Activated naive CD4-positive, alpha-beta T cell (primary cell): ENCODE results near the gene MT3.
"Not testable (repeated sequence)": the region's sequence is repeated elsewhere in the genome, so short reads cannot be mapped to it uniquely, and the experiment has no call there.

Source experiments
- DNase-seq, 4 experiments: peaks; one replicate each; lab custom pipeline; 2025; lab: John Stamatoyannopoulos, UW

The MT3 gene

DNA sequence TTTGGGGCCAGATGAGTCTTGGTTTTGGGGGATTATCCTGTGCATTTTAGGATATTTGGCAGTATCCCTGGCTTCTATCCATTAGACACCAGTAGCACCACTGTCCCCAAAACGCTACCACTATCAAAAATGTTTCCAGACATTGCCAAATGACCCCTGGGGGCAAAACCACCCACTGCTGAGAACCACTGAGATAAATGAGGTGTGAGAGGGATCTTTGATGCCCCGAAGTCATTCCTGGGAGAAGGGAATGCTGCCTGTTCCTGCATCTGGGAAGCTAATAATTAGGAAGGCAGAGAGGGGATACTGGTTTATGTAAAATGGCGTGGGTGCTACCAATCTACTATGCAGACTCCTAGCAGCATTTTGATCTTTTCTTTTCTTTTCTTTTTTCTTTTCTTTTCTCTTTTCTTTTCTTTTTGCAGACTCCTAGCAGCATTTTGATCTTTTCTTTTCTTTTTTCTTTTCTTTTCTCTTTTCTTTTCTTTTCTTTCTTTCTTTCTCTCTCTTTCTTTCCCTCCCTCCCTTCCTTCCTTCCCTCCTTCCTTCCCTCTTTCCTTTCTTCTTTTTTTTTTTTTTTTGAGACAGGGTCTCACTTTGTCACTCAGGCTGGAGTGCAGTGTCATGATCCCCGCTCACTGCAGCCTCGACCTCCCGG is 8.8 kb upstream of the MT3 start:
- DNase-seq = no peak

DNA sequence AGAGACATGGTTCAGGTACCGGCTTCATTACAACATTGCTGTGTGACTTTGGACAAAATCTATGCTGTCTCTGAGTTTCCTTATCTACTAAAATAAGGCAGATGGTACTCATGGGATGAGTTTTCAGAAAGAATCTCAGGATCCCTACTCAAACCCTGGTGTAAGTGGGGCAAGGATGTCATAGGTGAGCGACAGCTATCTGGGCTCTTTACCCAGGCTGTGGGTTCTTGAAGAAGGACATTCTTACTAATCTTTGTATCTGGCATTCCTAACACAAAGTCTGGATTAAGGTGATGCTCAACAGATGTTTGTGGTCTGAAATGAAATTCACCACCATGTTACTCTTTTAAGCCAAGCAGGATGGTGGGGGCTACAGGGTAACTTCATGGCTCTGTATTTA is 6.4 kb upstream of the MT3 start:
- not testable (repeated sequence) for DNase-seq

DNA sequence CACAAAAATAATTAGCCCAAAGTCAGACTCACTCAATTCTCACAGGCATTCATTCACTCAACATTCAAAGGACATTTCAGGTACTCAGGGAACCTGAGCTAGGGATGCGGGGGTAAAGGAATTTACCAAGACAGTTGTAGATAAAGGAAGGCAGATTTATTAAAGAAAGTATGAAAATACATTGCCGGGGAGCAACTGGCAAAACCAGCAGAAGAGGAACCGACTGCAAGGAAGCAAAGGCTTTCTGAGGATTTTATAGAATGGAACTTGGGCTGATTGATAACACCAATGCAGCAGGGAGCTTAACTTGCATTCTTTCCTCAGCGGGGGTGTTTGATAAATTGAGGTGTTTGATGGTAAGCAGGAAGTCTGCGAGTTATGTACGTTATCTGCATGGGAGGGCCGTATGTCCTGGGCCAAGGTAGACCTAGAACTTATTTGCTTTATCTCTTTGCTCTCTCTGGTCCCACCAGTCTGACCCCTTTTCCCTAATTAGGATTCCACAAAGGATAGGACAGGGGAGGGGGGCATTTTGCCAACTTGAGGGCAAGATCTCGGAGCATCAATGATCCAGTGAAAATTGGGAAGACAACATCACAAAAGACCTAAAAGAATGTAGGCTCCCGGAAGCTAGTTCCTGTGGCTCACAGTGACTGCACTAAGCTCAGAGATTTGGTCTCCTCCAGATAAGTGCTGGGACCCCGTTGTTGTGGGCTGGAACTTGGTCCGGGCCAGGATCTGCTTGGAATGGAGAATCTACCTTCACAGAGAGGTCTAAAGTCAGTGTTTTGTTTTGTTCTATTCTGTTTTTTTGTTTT is 5.8 kb upstream of the MT3 start:
- no peak for DNase-seq

DNA sequence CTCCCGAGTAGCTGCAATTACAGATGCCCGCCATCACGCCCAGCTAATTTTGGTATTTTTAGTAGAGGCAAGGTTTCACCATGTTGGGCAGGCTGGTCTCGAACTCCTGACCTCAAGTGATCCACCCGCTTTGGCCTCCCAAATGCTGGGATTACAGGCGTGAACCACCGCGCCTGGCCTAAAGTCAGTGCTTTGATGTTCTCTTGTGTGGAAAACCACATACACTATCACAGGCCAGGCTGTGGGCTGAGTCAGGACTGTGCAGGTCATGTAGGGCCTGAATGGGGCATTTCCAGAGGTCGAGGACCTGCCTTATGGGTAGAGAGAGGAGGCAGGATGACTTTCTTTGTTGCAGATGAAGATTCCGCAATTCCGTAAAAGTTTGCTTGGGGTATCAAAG is 5.1 kb upstream of the MT3 start:
- no peak for DNase-seq

DNA sequence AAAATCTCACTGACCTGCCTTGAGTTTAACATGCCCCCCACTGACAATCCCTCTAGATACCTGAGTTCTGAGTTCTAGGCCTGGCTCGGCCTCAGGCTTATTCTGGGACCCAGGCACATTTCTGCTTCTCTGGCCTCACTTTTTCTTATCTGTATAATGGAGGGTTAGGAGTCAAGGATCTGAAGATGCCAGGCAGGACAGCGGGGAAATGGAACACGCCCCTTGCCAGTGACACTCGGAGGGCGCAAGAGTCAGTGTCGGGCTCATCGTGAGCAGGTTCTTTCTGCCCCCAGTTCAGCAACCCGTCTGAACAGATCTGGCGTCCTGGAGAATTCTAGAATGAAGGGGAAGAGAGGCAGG is 567 bp upstream of the MT3 start:
- no peak for DNase-seq

DNA sequence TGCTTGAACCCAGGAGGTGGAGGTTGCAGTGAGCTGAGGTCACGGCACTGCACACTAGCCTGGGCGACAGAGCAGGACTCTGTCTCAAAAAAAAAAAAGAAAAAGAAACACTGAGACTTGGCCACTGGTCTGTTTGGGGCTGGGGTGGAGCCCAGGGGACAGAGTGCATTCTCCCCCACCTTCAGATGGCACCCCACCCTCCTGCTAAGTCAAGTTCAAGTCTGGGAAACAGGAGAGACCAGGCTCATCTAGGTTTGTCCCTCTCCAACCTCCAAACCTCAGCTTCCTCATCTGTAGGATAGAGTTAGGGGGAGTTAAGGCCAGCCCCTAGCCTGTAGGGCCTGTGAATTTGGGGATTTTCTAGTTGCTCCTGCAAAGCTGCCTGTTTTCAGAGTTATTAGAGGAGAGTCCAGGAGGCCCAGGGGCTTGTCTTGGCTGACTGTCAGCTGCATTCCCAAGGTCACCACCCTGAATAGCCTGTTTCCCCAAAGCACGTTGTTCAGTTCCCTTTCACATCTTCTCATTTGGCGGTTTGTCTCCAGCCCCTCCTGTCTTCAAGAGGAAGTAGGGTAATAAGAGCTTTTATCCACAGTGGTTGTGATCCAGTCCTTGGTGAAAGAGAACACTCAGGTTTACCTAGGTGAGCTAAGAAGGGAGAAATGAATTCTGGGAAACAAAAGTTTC is 2.2 kb downstream of the MT3 start:
- no peak for DNase-seq

DNA sequence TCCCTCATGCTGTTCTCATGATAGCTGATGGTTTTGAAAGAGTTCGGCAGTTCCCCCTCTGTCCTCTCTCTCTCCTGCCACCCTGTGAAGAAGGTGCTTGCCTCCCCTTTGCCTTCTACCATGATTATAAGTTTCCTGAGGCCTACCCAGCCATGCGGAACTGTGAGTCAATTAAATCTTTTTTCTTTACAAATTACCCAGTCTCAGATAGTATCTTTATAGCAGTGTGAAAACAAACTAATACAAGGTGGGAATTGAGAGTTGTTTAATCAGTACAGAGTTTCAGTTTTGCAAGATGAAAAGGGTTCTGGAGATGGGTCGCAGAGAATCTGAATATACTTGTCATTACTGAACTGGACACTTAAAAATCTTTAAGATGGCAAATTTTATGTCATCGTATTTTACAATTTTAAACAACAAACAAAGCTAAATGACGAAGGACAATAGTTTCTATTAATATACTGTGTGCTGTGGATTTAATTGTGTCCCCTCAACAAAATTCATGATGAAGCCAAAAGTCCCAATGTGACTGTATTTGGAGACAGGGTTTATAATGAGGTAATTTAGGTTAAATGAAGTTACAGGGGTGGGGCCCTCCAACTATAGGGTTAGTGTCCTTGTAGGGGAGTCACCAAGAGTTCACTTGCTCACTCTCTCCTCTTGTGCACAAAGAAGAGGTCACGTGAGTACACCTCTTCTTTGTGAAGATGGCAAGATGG is 4.4 kb downstream of the MT3 start:
- no peak for DNase-seq

DNA sequence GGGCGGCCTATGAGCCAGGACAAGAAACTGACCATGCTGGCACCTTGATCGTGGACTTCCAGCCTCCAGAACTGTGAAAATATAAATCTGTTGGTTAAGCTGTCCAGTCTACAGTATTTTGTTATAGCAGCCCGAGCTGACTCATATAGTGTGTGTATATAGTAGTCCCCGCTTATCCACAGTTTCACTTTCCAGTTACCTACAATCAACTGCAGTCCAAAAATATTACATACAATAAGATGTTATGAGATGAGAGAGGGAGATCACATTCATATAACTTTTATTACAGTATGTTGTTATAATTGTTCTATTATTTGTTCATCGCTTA is 4.9 kb downstream of the MT3 start:
- no peak for DNase-seq

DNA sequence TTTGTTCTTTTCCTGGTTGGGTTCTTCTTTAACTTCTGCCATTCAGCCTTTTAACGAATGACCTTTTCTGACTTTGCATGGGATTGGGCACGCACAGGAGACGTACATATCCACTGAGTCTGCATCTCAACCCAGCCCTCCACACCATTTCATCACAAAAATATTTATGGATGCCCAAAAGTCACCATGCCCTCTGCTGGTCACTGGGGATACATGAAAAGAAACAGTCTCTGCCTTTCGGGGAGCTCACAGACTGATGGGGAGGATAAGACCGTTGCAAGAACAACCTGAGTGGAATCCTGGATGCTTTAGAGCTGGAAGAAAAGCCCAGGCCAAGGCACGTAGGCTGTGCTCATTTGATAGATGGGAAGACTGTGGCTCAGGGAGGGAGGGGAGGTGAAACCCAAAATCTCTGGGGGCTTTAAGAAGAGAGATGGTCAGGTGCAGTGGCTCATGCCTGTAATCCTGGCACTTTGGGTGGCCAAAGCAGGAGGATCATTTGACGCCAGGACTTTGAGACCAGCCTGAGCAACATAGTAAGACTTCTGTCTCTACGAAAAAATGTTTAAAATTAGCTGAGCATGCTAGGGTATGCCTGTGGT is 11.2 kb downstream of the MT3 start:
- DNase-seq = no peak

DNA sequence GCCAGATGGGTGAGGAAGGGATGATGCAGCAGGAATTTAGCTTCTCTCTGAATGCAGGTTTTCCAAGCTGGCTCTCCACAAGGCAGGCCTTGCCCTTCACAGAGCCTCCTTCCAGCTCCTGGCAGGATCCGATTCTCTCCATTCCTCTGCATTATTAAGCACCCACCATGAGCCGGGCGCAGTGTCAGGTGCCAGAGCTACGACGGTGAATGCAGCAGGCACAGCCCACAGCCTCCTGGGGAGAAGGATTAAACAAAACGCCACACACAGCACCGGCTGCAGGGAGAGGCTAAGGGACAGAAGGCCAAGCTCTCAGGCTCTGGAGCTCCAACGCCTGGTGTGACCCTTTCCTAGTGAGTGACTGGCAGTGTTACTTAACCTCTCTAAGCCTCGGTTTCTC is 12.0 kb downstream of the MT3 start:
- DNase-seq = no peak

DNA sequence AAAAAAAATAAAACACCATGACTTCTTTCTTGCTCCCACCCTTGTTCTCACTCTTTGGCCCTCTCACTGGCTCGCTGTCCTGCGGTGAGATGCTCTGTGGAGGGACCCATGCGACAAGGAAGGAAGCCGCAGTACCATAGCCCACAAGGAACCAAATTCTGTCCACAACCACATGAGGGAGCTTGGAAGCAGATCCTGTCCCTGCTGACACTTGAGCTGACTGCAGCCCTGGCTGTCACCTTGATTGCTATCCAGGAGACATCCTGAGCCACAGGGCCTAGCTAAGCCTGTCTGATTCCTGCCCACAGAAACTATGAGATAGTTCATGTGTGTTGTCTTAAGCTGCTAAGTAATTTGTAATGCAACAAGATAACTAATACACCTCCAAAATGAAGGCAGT is 14.3 kb downstream of the MT3 start:
- DNase-seq = no peak

DNA sequence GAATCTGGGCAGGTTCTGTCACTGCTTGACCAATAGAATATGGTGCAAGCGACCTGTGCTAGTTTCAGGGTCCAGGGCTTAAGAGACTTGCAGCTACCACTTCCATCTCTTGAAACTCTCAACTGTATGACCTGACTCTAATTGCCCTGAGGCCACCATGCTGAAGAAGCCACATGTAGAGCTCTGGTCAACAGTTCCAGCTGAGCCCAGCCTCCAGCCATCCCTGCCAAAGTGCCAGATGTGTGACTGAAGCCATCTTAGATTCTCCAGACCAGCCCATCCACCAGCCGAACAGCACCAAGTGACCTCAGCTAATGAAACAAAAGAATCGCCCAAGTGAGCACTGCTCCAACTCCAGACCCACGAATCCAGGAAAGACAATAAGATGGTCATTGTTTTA is 15.6 kb downstream of the MT3 start:
- no peak for DNase-seq

DNA sequence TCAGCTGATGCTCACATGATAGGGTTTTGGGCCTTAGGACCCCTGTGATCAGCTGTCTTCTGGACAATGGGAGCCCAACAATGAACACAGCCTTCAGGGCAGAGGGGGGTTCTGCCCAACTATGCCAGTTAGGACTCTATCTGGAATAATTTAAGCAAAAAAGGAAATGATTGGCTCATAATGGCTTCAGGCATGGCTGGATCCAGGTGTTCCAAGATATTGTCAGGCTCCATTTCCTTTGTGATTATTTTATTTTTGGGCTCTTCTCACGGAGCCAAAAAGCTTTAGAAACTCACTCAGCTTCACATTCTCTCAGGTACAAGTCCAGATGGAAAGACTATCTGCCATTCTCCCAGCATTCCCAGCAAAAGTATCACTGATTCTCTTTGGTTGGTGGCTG is 16.1 kb downstream of the MT3 start:
- DNase-seq = no peak

DNA sequence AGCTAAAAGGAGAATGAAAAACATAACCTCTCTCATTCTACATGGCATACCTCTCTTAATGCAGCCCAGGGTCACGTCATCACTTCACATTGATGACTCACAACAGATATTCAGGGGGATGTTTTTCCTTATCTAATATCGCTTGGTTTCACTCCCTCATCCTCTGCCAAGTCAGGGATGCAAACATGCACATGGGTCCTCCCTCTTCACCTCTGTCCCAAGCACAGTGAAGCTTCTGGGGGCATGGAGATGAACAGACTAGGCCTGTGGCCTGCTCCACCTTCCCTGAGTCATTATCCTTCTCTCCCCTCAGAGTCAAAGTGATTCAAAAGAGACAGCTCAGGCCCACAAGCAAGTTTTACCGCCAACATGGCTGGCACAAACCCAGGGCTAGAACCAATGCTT is 16.7 kb downstream of the MT3 start:
- no peak for DNase-seq

DNA sequence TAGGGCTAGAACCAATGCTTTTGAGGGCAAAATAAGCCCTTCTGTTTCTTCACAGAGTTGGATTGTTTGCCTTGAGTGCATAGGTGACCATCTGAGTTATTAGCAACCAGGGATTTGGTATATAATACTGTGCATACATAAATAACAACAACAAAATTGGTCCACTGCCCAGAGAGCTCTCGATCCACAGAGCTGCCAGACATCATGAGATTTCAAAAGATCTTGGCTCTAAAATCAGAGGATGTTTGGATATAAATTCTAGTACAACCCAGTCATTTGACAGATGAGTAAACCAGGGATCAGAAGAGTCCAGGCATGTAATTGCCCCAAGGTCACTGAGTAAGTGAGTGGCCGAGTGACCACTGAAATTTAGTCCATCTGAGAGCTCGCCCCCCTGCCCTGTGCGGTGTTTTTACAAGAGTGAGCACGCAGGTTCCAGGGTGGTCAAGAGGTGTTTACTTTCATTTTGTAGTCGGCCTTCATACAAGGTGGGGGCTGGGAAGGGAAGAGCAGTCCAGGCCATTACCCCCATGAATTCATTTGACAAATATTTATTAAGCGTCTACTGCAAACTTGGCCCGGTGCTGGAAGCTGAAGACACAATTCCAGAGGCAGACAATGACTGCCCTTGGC is 17.3 kb downstream of the MT3 start:
- no peak for DNase-seq

DNA sequence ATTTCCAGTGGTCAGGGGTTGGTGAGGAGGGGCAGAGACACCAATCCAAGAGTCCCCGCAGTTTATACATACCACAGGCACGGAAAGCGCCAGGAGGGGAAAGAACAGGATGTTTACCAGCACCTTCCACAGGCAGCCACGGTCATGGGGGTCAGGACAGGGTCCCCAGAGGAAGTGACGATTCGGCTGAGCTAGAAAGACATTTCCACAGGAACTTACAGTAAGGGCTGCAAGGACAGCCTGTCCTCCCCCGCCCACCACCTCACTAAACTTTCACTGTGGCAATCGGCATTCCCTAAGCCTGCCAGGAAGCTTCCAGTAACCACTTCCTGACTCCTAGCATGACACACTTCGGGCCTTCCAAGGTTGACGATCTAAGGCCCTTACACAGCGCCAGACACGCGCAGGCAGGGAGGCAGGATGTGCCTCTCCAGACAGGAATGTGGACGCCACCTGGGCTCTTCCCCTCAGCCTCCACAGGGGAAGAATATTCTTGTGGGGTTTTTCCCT is 17.8 kb downstream of the MT3 start:
- DNase-seq = no peak

DNA sequence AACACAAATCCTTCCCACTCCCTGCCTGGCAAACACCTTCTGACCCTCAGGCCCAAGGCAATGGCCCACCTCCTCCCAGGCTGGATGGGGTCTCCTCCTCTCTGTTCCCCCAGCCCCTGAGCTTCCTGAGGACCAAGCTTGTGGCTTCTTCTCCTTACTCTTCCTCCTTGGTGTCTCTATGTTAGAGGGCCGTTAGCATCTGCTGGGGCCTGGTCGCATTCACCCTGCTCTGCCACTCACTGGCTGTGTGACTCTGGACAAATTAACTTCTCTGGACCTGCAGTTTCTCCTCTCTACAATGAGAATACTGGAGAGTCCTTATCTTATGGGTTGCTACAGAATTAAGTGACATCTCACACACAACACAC is 18.3 kb downstream of the MT3 start:
- DNase-seq = no peak

DNA sequence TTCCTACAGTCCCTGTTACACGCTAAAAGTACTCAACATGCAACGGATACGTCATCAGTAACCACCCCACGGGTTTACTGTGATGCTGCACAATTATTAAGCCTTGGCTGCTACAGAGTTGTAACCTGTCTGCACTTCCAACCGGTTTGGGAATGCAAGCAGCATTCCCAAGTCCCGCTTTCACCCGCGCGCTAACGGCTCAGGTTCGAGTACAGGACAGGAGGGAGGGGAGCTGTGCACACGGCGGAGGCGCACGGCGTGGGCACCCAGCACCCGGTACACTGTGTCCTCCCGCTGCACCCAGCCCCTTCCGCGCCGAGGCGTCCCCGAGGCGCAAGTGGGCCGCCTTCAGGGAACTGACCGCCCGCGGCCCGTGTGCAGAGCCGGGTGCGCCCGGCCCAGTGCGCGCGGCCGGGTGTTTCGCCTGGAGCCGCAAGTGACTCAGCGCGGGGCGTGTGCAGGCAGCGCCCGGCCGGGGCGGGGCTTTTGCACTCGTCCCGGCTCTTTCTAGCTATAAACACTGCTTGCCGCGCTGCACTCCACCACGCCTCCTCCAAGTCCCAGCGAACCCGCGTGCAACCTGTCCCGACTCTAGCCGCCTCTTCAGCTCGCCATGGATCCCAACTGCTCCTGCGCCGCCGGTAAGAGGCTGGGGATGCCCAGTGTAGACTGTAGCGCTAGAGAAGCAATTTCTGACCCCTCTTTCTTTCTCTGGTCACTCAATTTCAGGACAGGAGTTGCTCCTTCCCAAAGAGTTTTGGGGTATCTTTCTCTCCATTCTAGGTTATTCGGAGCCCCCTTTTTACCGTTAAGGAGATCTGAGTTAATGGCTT is 18.9 kb downstream of the MT3 start, which contains the start of gene MT2A:
MT2A (plus strand) TSS at position 542 of the 833 bp plus-strand sequence; CDS start at position 614, 72 bp downstream.
- peak; percentile 52 to 82 (median 65) for DNase-seq

DNA sequence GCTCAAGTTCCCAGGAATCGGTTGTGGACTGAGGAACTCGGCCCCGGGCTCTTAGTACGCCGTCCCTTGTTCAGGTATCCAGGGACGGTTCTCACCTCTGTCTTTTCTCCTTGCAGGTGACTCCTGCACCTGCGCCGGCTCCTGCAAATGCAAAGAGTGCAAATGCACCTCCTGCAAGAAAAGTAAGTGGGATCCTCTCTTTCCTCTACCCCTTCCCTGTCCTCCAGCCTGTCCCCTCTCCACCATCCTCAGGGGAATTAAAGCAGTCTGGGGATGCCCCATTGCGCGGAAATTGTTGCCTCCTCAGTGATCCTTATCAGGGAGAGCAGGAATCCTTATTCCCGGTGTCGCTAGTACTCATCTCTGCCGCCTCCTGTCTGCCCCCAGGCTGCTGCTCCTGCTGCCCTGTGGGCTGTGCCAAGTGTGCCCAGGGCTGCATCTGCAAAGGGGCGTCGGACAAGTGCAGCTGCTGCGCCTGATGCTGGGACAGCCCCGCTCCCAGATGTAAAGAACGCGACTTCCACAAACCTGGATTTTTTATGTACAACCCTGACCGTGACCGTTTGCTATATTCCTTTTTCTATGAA is 19.6 kb downstream of the MT3 start:
- DNase-seq = no peak

DNA sequence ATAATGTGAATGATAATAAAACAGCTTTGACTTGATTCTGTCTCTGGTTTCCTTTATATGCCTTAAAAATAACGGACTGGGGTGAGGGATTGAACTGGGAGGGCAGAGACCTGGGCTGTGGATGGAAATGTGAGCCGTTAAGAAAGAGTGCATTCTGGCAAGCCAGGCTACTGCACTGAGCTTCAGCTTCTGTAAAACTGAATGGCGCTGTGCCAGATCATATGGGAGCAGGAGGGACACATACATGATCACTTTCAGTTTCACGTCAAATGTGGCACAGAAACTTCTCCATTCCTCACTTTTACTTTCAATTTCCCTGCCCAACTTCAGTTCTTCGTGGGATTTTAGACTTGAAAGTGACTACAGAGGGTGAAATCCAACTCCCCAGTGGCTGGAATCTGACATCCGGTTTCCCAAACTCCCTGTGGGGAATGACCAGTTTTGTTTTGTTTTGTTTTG is 20.2 kb downstream of the MT3 start:
- peak; percentile 31 to 49 (median 40) for DNase-seq
